Measurements from ENCODE around the gene KCNK16.

GRCh38 chr6:39268171-39268570 lies 54.3 kb downstream of the KCNK16 start:
- no peak for TF ChIP-seq CTCF (IDR thresholded peaks at IDR 0.05)
- no peak for TF ChIP-seq POLR2A (IDR thresholded peaks at IDR 0.05)

Measured in gastroesophageal sphincter (tissue), 3 donors.